ENCODE data around the gene SDK2.

The SDK2 gene

DNA sequence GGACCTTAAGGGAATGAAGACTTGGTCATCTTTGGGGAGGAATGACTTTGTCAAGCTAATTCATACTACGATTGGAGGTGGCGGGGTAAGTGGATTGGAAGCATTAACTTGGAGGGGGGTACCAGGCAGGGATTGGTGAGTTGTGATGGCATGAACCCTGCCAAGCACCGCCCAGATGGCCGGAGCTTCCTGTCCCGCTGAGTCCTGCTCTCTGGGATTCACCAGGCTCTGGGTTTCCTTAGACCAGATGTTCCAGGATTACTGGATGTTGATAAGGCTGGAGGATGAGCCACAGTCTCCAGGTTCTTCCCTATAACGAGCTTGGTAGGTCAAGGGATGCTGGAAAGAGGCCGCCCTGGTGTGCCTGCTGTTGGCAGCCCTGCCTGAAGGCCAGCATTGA lies 154.9 kb downstream of the SDK2 start:
- TF ChIP-seq SIN3A (IDR thresholded peaks at IDR 0.05; ENCODE audit: borderline replicate concordance, insufficient read depth, low read length): no peak
- TF ChIP-seq, protein P1, sequence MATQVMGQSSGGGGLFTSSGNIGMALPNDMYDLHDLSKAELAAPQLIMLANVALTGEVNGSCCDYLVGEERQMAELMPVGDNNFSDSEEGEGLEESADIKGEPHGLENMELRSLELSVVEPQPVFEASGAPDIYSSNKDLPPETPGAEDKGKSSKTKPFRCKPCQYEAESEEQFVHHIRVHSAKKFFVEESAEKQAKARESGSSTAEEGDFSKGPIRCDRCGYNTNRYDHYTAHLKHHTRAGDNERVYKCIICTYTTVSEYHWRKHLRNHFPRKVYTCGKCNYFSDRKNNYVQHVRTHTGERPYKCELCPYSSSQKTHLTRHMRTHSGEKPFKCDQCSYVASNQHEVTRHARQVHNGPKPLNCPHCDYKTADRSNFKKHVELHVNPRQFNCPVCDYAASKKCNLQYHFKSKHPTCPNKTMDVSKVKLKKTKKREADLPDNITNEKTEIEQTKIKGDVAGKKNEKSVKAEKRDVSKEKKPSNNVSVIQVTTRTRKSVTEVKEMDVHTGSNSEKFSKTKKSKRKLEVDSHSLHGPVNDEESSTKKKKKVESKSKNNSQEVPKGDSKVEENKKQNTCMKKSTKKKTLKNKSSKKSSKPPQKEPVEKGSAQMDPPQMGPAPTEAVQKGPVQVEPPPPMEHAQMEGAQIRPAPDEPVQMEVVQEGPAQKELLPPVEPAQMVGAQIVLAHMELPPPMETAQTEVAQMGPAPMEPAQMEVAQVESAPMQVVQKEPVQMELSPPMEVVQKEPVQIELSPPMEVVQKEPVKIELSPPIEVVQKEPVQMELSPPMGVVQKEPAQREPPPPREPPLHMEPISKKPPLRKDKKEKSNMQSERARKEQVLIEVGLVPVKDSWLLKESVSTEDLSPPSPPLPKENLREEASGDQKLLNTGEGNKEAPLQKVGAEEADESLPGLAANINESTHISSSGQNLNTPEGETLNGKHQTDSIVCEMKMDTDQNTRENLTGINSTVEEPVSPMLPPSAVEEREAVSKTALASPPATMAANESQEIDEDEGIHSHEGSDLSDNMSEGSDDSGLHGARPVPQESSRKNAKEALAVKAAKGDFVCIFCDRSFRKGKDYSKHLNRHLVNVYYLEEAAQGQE (IDR thresholded peaks at IDR 0.05; ENCODE audit: insufficient read depth in 1 of 2, low read depth in 2 of 2, low read length in 2 of 2): no peak
- no peak for TF ChIP-seq FOXP2 (optimal IDR thresholded peaks at IDR 0.05; ENCODE audit: borderline replicate concordance, extremely low read depth, extremely low read length, insufficient read depth)
- no peak for TF ChIP-seq TAF1 (IDR thresholded peaks at IDR 0.05; ENCODE audit: borderline replicate concordance, insufficient read depth, low read length)
- TF ChIP-seq POLR2AphosphoS5 (IDR thresholded peaks at IDR 0.05; ENCODE audit: low read depth, low read length): no peak

DNA sequence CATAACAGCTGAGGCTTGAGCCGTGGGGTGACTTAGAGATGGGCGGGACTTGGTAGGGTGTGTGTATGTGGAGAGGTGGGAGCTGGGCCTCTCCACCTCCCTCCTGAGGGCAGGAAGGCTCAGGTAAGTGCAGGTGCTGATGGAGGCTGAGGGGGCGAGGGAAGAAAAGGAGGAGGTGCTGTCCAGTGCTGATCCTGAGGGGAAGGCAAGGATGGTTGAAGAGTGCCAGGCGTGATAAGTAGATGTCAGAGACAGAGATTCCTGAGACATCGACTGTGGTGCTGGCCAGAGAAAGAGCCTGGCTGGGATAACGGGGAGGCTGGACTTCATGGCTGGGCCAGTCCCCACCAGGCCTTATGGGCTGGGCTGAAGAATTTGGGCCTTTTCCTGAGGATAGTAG lies 159.1 kb downstream of the SDK2 start:
- TF ChIP-seq, protein P1 (IDR thresholded peaks at IDR 0.05; ENCODE audit: insufficient read depth in 1 of 2, low read depth in 2 of 2, low read length in 2 of 2): peak; percentile 75 to 91
- TF ChIP-seq TAF1 (IDR thresholded peaks at IDR 0.05; ENCODE audit: borderline replicate concordance, insufficient read depth, low read length): no peak

DNA sequence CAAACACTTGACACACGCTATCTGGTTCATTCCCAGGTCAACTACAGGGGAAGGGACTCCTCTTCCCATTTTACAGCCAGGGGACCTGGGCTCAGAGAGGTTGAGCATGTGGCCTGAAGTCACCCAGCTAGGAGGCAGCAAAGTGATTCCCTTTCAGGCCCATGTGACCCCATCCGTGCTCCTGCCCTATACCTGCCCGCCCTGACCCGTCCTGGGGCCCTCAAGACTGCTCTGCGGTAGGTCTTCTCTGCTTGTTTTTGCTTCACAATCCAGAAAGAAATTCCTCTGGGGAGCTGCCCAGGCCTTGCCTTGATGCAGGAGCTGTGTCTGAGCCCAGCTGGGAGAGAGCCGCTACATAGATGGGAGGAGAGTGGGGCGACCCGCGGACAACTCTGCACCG lies 161.4 kb downstream of the SDK2 start:
- TF ChIP-seq, protein P1 (IDR thresholded peaks at IDR 0.05; ENCODE audit: insufficient read depth in 1 of 2, low read depth in 2 of 2, low read length in 2 of 2): no peak
- TF ChIP-seq FOXP2 (optimal IDR thresholded peaks at IDR 0.05; ENCODE audit: borderline replicate concordance, extremely low read depth, extremely low read length, insufficient read depth) (no peak), SIN3A (IDR thresholded peaks at IDR 0.05; ENCODE audit: borderline replicate concordance, insufficient read depth, low read length) (no peak), POLR2AphosphoS5 (IDR thresholded peaks at IDR 0.05; ENCODE audit: low read depth, low read length) (no peak), TAF1 (IDR thresholded peaks at IDR 0.05; ENCODE audit: borderline replicate concordance, insufficient read depth, low read length) (no peak)

DNA sequence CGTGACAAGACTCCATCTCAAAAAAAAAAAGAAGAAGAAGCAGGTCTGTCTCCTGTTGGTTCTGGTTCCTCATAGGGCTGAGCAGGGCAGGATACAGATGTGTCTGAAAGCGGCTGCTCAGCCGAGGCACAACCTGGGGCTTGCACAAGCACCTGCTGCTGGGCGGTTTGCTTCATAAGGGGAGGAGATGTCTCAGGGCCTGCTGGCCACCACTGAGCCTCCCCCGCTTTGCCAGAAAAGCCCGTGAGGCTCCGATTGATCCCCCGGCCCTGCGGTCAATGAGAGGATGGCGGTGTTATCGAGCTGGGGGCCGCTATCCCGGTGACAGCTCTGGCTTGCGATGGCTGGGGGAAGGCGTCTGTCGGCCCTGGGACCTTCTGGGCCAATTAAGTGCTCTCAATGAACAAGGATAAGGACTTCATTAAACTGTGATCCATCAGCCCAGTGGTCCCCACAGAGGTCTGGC lies 162.0 kb downstream of the SDK2 start:
- no peak for TF ChIP-seq TAF1 (IDR thresholded peaks at IDR 0.05; ENCODE audit: borderline replicate concordance, insufficient read depth, low read length)
- TF ChIP-seq FOXP2 (optimal IDR thresholded peaks at IDR 0.05; ENCODE audit: borderline replicate concordance, extremely low read depth, extremely low read length, insufficient read depth): no peak
- TF ChIP-seq SIN3A (IDR thresholded peaks at IDR 0.05; ENCODE audit: borderline replicate concordance, insufficient read depth, low read length): no peak
- TF ChIP-seq, protein P1 (IDR thresholded peaks at IDR 0.05; ENCODE audit: insufficient read depth in 1 of 2, low read depth in 2 of 2, low read length in 2 of 2): no peak
- TF ChIP-seq POLR2AphosphoS5 (IDR thresholded peaks at IDR 0.05; ENCODE audit: low read depth, low read length): no peak

DNA sequence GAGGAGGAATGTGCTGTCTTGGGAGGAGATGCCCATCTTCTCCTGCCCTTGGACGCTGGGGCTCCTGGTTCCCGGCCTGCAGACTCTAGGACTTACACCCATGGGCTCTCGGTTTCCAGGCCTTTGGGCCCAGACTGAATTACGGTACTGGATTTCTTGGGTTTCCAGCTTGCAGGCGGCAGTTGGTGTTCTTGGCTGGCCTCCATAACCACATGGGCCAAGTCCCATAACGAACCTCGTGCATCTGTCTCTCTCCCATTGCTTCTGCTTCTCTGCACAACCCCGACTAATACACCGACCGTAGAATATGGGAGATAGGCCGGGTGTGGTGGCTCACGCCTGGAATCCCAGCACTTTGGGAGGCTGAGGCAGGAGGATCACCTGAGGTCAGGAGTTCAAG lies 162.6 kb downstream of the SDK2 start:
- TF ChIP-seq, protein P1 (IDR thresholded peaks at IDR 0.05; ENCODE audit: insufficient read depth in 1 of 2, low read depth in 2 of 2, low read length in 2 of 2): no peak
- no peak for TF ChIP-seq POLR2AphosphoS5 (IDR thresholded peaks at IDR 0.05; ENCODE audit: low read depth, low read length)
- no peak for TF ChIP-seq TAF1 (IDR thresholded peaks at IDR 0.05; ENCODE audit: borderline replicate concordance, insufficient read depth, low read length)
- no peak for TF ChIP-seq SIN3A (IDR thresholded peaks at IDR 0.05; ENCODE audit: borderline replicate concordance, insufficient read depth, low read length)
- no peak for TF ChIP-seq FOXP2 (optimal IDR thresholded peaks at IDR 0.05; ENCODE audit: borderline replicate concordance, extremely low read depth, extremely low read length, insufficient read depth)
